Left colon (tissue), 2 donors: ENCODE measurements around the gene EEF1G. TPM values are rescaled to one million over a fixed set of nuclear protein-coding genes. Genes with fewer than 3 reads are reported as not detected.

Experiments used
- ATAC-seq: fragments of 200-7000 bp; cut with Tn5 transposase; one replicate; pipeline ENCODE4 v1.9.1; 2020; ENCODE audit warnings: mild to moderate bottlenecking, moderate library complexity
- DNase-seq, 2 donors: peaks; one replicate each; pipeline ENCODE4 v3.0.0-alpha.2; 2020
- intact Hi-C, 2 donors: fragments of 100-400 bp; cut with DNase I in 1 of 2; cut with micrococcal nuclease in 1 of 2; formaldehyde crosslinking; loops; one replicate each; pipeline versions ENCODE4 v1.11.2 to v1.14.0; 2022; cut with DNase I, micrococcal nuclease
- total RNA-seq, 2 donors: library from RNA; stranded (reverse); fragmentation: NEBNext Ultra II Directional; extraction: Animal tissue kit (Norgen Biotek cat#: 25700); gene quantifications; one replicate each; pipeline ENCODE4 v1.2.1, GENCODE V29; 2021
- donor health status: DM: no; HTN: no; CAD: no.
- donor health status: DM: yes; HTN: yes; CAD: no.

The EEF1G gene
- total RNA-seq, 2 donors from 2014 or later, result 1,192 to 1,207 TPM

- ATAC-seq (no peak), DNase-seq (no peak)
- intact Hi-C loops, result no loop called here
Measured at GRCh38 chr11:62604460-62605120, 30.9 kb upstream of the EEF1G start.

DNA sequence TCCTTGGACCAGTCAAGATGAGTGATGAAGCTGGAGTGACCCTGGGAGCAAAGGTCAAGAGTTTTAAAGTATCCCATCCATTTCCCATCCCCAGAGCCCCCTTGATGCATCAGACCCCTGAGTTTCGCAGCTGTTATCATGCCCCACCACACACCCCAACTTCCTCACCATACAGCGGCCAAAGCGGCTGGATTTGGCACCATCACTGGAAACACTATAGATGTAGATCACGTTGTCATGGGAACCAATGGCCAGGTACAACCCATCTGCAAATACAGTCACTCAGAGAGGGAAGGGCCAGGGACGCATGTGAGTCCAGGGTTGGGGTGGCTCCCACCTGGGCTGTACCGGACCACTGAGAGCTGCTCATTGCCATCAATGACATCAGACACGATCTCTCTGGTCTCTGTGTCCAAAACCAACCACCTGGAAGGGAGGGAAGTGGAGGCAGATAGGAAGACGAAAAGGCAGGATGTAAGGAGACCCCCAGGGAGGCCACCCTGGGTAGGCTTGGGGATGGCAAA lies 30.1 kb upstream of the EEF1G start:
- ATAC-seq (no peak), DNase-seq (no peak)
- intact Hi-C loops, result no loop called here

DNA sequence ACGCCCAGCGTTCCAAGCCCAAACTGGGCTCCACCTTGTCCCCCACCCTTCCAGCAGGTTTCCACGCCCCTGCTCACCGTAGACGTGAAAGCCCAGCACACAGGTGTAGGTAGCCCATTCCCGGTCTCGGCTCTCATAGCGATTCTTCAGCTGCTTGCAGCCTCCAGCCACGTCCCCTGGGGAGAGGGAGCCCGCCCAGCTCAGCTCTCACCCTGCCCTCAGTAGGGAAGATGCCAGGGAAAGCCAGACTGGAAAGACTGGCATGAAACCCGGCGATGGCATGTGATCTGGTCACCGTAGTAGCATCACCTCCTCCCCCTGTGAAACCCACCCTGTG lies 29.3 kb upstream of the EEF1G start:
- intact Hi-C loops, result no loop called here
- ATAC-seq, result no peak
- DNase-seq, result no peak

- peak; percentile 51 for ATAC-seq
- intact Hi-C loops, result no loop called here
- DNase-seq, result peak; percentile 71 to 77
Measured at GRCh38 chr11:62602141-62603071, 28.7 kb upstream of the EEF1G start.

- intact Hi-C loops, result no loop called here
- peak; percentile 97 to 98 for DNase-seq
- ATAC-seq, result peak; percentile 82
Measured at GRCh38 chr11:62601372-62602140, 27.9 kb upstream of the EEF1G start, which contains the start of gene MTA2. TSS of gene MTA2 (minus strand) at chr11:62601865. CDS start at chr11:62601450, 415 bp downstream.

DNA sequence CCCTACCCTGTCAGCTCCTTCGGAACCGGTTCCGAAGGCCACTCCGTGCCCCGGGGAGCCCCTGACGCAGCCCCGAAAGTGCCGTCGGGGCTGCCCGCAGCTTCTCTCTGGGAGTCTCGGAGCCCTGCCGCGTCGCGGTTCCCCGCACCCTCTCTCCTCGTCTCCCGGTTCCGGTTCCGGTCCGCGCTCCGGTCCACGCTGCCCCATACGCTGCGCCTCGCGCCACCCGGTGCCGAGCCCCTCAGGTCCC lies 27.4 kb upstream of the EEF1G start:
- no peak for DNase-seq
- peak; percentile 15 for ATAC-seq
- intact Hi-C loops, result no loop called here

- ATAC-seq, result no peak
- DNase-seq, result peak in 1 of 2 donors; percentile 42
- intact Hi-C loops, result no loop called here
Measured at GRCh38 chr11:62600367-62601121, 26.9 kb upstream of the EEF1G start.

- intact Hi-C loops, result loop anchor here in 1 of 2 donors (10.0 kb wide), 1 partner anchor 95 kb away; no protein-coding TSS in a partner anchor
- ATAC-seq (no peak), DNase-seq (no peak)
Measured at GRCh38 chr11:62599901-62600300, 26.2 kb upstream of the EEF1G start.

DNA sequence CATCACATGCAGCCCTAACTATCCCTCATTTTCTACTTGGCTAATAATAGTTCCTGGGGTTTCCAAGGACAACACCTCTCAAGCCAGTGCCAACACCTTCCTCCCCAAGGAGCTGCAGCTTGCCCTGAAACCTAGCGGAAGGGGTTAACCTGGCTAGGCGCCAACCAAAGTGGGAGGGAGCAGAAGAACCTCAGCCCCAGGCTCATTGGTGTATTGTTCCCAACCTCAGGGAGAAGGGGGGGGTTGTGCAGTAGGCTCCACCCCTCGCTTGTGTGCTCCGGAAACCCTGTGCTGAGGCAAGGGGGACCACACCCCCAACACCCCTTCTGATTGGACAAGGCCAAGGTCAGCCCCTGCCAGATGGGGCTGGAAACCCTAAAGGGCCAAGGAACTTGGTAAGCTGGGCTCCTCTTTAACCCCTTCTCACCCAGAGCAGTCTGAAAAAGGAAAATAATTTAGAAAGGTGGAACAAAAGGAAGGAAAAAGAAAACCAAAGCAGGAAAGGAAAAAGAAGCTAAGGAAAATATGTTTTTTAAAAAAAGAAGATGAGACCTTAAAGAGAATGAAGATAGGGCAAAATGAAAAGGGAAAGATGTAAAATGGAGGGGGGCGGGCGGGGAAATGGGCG lies 25.5 kb upstream of the EEF1G start:
- ATAC-seq (peak; percentile 55), DNase-seq (peak; percentile 94 to 98)
- intact Hi-C loops, result loop anchor here in 1 of 2 donors (10.0 kb wide), 1 partner anchor 96 kb away; no protein-coding TSS in a partner anchor

- ATAC-seq (no peak), DNase-seq (no peak)
- intact Hi-C loops, result loop anchor here in 1 of 2 donors (10.0 kb wide), 1 partner anchor 100 kb away; no protein-coding TSS in a partner anchor
Measured at GRCh38 chr11:62595124-62595523, 21.4 kb upstream of the EEF1G start.

GRCh38 chr11:62593434-62594044 lies 19.8 kb upstream of the EEF1G start:
- intact Hi-C loops, result loop anchor here in 1 of 2 donors (10.0 kb wide), 1 partner anchor 101 kb away; no protein-coding TSS in a partner anchor
- peak; percentile 43 for ATAC-seq
- DNase-seq, result peak; percentile 82 to 92

GRCh38 chr11:62592989-62593421 lies 19.3 kb upstream of the EEF1G start:
- intact Hi-C loops, result loop anchor here in 1 of 2 donors (10.0 kb wide), 1 partner anchor 102 kb away; no protein-coding TSS in a partner anchor
- ATAC-seq, result no peak

DNA sequence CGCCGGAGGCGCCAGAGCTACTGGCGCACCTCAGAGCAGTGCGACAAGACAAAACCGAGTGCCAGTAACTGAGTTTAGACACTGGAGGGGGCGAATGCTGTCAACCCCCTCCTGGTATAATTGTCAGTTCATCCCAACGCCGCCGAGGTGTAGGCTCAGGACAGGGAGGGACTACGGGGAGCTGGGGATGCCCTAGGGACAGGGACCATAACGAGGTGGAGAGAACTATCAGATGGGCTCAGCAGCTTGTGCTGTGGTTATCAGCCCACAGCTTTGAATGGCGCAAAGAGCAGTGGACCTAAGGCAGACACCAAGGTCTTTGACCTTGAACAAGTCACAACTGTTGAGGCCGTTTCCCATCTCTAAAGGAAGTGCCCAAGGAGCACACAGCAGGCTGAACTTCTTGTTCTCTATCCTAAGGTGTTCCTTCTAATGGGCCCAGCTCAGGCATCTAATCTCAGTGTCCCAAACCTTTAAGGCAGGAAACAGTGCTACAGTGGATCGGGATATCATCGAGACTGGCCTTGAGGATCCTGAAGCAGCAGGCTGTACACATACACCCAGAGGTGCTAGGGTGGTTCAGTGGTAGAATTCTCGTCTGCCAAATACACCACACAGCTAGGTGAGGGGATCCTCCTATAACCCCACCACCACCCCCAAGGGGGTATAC lies 18.6 kb upstream of the EEF1G start:
- intact Hi-C loops, result loop anchor here in 1 of 2 donors (10.0 kb wide), 1 partner anchor 103 kb away; no protein-coding TSS in a partner anchor
- DNase-seq, result no peak
- peak; percentile 10 for ATAC-seq

More at GRCh38 chr11:62592989-62593421, 19.3 kb upstream of the EEF1G start:
- DNase-seq, result no peak

GRCh38 chr11:62591448-62592145 lies 17.9 kb upstream of the EEF1G start, which contains the start of gene TUT1:
TSS of gene TUT1 (minus strand) at chr11:62591523. CDS start at chr11:62591485, 38 bp downstream.
- DNase-seq (peak; percentile 95 to 98), ATAC-seq (peak; percentile 86)
- intact Hi-C loops, result loop anchor here in 1 of 2 donors (10.0 kb wide), 1 partner anchor 103 kb away; no protein-coding TSS in a partner anchor

DNA sequence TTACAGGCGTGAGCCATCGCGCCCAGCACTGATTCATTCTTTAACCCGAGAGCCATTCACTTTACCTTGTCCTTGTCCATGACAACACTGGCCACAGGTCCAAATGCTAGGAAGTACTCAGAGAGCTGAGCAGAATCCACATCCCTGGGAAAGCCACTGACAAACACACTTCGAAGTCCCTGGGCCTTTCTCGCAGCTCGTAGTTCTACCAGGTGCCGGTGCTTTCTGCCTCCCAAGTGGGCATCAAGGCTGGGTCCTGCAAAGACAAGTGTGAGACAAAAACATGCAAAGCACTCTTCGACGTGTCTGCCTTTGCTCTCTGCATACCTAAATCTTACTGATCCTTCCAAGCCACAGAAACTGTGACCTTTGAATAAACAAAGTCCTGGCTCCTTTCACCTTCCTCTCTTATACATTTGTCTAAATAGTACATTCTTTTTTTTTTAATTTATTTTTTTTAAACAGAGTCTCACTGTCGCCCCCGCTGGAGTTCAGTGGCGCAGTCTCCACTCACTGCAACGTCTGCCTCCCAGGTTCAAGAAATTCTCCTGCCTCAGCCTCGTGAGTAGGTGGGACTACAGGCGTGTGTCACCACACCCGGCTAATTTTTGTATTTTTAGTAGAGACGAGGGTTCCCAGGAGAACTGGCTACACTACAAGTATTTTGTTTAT lies 15.4 kb upstream of the EEF1G start:
- intact Hi-C loops, result no loop called here
- no peak for DNase-seq
- ATAC-seq, result no peak
